Measurements from ENCODE around the gene NDUFV3.

NDUFV3 gene

DNA sequence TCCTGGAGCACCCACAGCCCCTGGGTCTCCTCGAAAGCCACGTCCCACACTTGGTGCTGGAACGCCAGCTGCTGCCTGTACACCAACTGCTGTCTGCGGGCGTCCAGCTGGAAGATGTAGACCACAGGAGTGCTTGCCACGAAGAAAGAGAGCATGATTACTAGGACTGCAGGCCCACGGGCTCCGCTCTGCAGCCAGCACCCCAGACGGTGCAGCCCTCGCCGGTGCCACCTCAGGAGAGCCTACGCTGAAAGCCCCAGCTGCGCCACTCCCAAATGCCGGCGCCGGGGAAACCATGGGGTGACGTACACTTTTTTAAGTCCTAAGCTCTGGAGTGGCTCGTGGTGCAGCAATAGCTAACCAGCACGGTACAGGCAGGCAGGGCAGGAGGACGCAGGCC lies 39.5 kb upstream of the NDUFV3 start:
- no peaks in the 10 kb centered on the region for H3K9me2 ChIP-seq (replicated peaks; ENCODE audit: control insufficient read depth, low read length)
- H3K79me2 ChIP-seq (ENCODE audit: control insufficient read depth, low read length): peaks cover 71% of the 10 kb centered on the region
- no peaks in the 10 kb centered on the region for H3K4me1 ChIP-seq (ENCODE audit: control insufficient read depth, low read length)
- no peak overlapping the region for H3K4me2 ChIP-seq (ENCODE audit: low read length)
- H3K9me3 ChIP-seq (ENCODE audit: control insufficient read depth, insufficient read depth, low read length): no peaks in the 10 kb centered on the region
- H3K36me3 ChIP-seq (ENCODE audit: control insufficient read depth, low read length): peaks cover 95% of the 10 kb centered on the region
- no peaks in the 10 kb centered on the region for H3F3A ChIP-seq (ENCODE audit: control insufficient read depth, insufficient read depth)
- H3K4me3 ChIP-seq (ENCODE audit: low read length): no peak overlapping the region
- no peaks in the 10 kb centered on the region for H3K27me3 ChIP-seq (ENCODE audit: control insufficient read depth, low read length)
- TF ChIP-seq EZH2phosphoT487 (IDR thresholded peaks at IDR 0.05; ENCODE audit: borderline replicate concordance, low read length) (no peak), CTCF (IDR thresholded peaks at IDR 0.05; ENCODE audit: low read depth, low read length, poor library complexity, severe bottlenecking) (no peak)
- H4K20me1 ChIP-seq (ENCODE audit: control insufficient read depth, insufficient read depth, low read depth, low read length): peaks cover 4% of the 10 kb centered on the region
- H3K27ac ChIP-seq (ENCODE audit: low read depth, low read length): no peak overlapping the region

DNA sequence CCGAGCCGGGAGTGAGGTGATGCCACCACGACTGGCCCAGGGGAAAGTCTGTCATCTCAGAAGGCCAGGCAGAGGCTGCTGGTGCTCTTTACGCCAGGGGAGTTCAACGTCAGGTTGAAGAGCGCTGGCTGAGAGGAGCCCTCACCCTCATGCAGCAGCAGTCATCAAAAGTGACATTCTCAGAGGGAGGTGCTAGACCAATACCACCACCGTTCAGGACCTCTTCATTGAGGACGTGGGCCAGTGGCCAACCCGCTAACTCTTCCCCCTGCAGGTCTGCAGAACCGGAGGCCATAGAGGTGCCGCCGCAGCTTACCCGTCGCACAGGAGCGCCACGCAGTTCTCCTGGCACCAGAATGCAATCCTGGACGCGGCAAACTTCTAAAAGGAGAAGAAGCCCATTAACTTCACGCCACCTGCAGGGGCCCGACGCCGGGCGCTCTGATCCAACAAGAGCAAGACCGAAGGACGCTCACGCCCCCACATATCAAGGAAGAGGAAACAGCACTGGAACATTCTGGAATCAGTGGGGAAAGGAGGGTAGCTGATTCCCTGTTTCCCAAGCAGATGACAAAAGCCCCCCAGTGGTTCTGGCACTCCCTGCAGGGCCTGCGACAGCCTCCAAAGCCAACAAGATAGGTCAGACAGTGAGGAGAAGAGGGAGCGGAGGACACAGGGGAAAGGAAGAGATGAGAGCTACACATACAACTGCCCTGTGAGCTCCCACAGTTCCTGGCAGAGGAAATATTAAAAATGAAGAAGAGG lies 38.7 kb upstream of the NDUFV3 start:
- Histone ChIP-seq H3K9me3 (ENCODE audit: control insufficient read depth, insufficient read depth, low read length) (no peaks in the 10 kb centered on the region), H3F3A (ENCODE audit: control insufficient read depth, insufficient read depth) (no peaks in the 10 kb centered on the region), H3K4me3 (ENCODE audit: low read length) (no peak overlapping the region), H3K9me2 (replicated peaks; ENCODE audit: control insufficient read depth, low read length) (no peaks in the 10 kb centered on the region), H4K20me1 (ENCODE audit: control insufficient read depth, insufficient read depth, low read depth, low read length) (peaks cover 6% of the 10 kb centered on the region), H3K36me3 (ENCODE audit: control insufficient read depth, low read length) (peaks cover 96% of the 10 kb centered on the region), H3K4me1 (ENCODE audit: control insufficient read depth, low read length) (no peaks in the 10 kb centered on the region), H3K4me2 (ENCODE audit: low read length) (no peak overlapping the region), H3K27ac (ENCODE audit: low read depth, low read length) (no peak overlapping the region), H3K79me2 (ENCODE audit: control insufficient read depth, low read length) (peaks cover 73% of the 10 kb centered on the region), H3K27me3 (ENCODE audit: control insufficient read depth, low read length) (no peaks in the 10 kb centered on the region)
- TF ChIP-seq EZH2phosphoT487 (IDR thresholded peaks at IDR 0.05; ENCODE audit: borderline replicate concordance, low read length) (no peak), CTCF (IDR thresholded peaks at IDR 0.05; ENCODE audit: low read depth, low read length, poor library complexity, severe bottlenecking) (no peak)

DNA sequence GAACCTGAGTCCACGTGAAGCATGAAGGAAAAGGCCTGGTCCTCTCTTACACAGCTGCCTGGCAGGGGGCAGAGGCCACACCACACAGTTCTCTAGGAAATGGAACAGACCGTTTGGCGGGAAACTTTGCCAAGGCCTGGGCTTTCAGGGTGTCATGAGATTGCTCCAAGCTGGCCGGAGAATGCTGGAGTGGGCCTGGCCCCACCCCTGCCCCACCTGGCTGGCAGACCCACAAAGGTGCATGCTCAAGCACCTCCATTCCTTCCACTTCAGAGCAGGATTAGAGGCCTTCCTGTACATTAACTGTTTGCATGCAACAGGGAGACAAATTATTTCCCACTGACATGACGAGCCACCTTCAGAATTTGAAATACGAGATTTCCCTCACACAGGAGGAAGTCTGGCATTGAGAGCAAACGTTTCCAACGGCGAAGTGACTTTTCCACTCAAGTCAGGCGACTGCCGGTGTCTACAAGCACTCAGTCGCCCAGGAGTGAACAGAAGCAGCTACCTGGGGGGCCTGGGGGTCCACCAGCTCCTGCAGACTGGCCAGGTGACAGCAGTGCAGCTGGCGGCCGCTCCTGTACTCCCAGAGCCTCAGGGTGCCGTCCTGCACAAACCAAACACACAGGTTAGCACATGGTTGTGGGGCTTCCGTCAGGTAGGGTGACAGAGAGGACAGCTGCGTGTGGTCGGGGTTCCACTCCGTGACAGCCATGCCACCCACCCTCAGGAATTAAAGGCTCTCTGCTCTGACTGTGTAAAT lies 37.8 kb upstream of the NDUFV3 start:
- TF ChIP-seq CTCF (IDR thresholded peaks at IDR 0.05; ENCODE audit: low read depth, low read length, poor library complexity, severe bottlenecking) (no peak), EZH2phosphoT487 (IDR thresholded peaks at IDR 0.05; ENCODE audit: borderline replicate concordance, low read length) (no peak)
- Histone ChIP-seq H3K27ac (ENCODE audit: low read depth, low read length) (no peak overlapping the region), H4K20me1 (ENCODE audit: control insufficient read depth, insufficient read depth, low read depth, low read length) (peaks cover 6% of the 10 kb centered on the region), H3K9me2 (replicated peaks; ENCODE audit: control insufficient read depth, low read length) (no peaks in the 10 kb centered on the region), H3K9me3 (ENCODE audit: control insufficient read depth, insufficient read depth, low read length) (no peaks in the 10 kb centered on the region), H3K4me1 (ENCODE audit: control insufficient read depth, low read length) (no peaks in the 10 kb centered on the region), H3K4me2 (ENCODE audit: low read length) (no peak overlapping the region), H3K4me3 (ENCODE audit: low read length) (no peak overlapping the region), H3K79me2 (ENCODE audit: control insufficient read depth, low read length) (peaks cover 72% of the 10 kb centered on the region), H3K27me3 (ENCODE audit: control insufficient read depth, low read length) (no peaks in the 10 kb centered on the region), H3K36me3 (ENCODE audit: control insufficient read depth, low read length) (peaks cover 96% of the 10 kb centered on the region), H3F3A (ENCODE audit: control insufficient read depth, insufficient read depth) (no peaks in the 10 kb centered on the region)
